Measurements from ENCODE around the gene KCNJ12. TPM values are rescaled to one million over a fixed set of nuclear protein-coding genes. Genes with fewer than 3 reads are reported as not detected.

The KCNJ12 gene
- total and polyA plus RNA-seq, 2 of the 4 experiments (the other 2 are of a cell fraction), result under 0.01 to 0.10 TPM

DNA sequence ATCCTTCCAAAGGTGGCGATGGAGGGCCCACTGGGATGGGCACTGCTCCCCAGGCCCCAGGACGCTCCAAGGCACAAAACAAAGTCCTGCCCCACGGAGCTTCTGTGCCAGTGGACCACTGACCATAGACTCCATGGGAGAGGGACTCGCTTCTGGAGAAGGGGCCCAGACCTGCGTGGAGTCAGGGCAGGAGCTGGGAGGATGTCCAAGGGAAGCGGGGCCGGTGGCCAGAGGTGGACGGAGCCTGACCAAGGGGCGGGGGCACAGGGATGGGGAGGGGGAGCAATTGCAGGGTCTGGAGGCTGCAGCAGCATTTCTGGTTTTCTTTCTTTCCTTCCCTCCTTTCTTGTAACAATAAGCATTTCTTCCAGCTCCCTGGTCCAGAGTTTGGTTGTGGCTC, 14.1 kb downstream of the KCNJ12 start:
- dilution Hi-C loops (cut with HindIII; ENCODE audit: low sequenced_read_pairs, unreplicated experiment), result no loop called here
- H2AFZ ChIP-seq (replicated peaks; ENCODE audit: low read length, poor library complexity), result no peak overlapping the region

More for the DNA sequence above, 14.1 kb downstream of the KCNJ12 start:
- H3K23ac ChIP-seq (ENCODE audit: low read depth, low read length), result no peak overlapping the region
- H2BK5ac ChIP-seq (ENCODE audit: low read depth, low read length, poor library complexity, severe bottlenecking), result no peak overlapping the region
- intact Hi-C loops (cut with micrococcal nuclease), result no loop called here
- no peak for DNase-seq
- no peak overlapping the region for H3K4me3 ChIP-seq (ENCODE audit: insufficient read depth, low read depth, low read length)
- H3K4me1 ChIP-seq (ENCODE audit: control insufficient read depth, insufficient read depth, low read length), result no peaks in the 10 kb centered on the region
- BruUV-seq (replicated peaks), result no TSS peak
- no peak overlapping the region for H4K5ac ChIP-seq (ENCODE audit: low read depth, low read length)
- in situ Hi-C loops (cut with MboI; ENCODE audit: low sequenced_read_pairs), result no loop called here
- H3K27me3 ChIP-seq (ENCODE audit: control insufficient read depth, insufficient read depth, low read length), result peaks cover 40% of the 10 kb centered on the region
- WGBS, 2 experiments (ENCODE audit: extremely low coverage in 2 of 2, insufficient read length in 1 of 2), result 64% methylated on average over 3 of the region's 9 CpGs; no CpG with 5 or more reads in 1 of the 2 experiments
- H3K4ac ChIP-seq (ENCODE audit: low read depth, low read length), result no peak overlapping the region
- no peak overlapping the region for H3K27ac ChIP-seq (ENCODE audit: insufficient read depth, low read length)
- ChIA-PET POLR2A (ENCODE audit: unreplicated experiment) (no interaction called here), CTCF (no interaction called here)
- H3K36me3 ChIP-seq (ENCODE audit: control insufficient read depth, insufficient read depth, low read length), result no peaks in the 10 kb centered on the region
- no peak overlapping the region for H4K91ac ChIP-seq (ENCODE audit: insufficient read depth, low read depth, low read length)
- no peak for ATAC-seq (ENCODE audit: low read depth)
- H3K56ac ChIP-seq (ENCODE audit: extremely low read depth, insufficient read depth, low read length), result no peak overlapping the region
- H3K9me1 ChIP-seq (ENCODE audit: insufficient read depth, low read length), result no peaks in the 10 kb centered on the region
- no peak overlapping the region for H2AK5ac ChIP-seq (ENCODE audit: low read depth, low read length)
- H2BK15ac ChIP-seq (ENCODE audit: low read depth, low read length), result no peak overlapping the region
- no peak overlapping the region for H3K4me2 ChIP-seq (ENCODE audit: low read depth, low read length)
- no peak overlapping the region for H2BK20ac ChIP-seq (ENCODE audit: low read depth, low read length)
- no peaks in the 10 kb centered on the region for H3K9me3 ChIP-seq (ENCODE audit: control insufficient read depth, insufficient read depth, low read length)
- H3K9ac ChIP-seq (ENCODE audit: low read depth, low read length), result no peak overlapping the region
- no peaks in the 10 kb centered on the region for H3K79me1 ChIP-seq (ENCODE audit: low read depth in 1 of 2, low read length in 2 of 2)
- no peak overlapping the region for H4K8ac ChIP-seq (ENCODE audit: low read depth in 2 of 2, low read length in 2 of 2)
- no peak overlapping the region for H2BK120ac ChIP-seq (ENCODE audit: low read depth, low read length)
- H3K14ac ChIP-seq (replicated peaks; ENCODE audit: low read depth, low read length), result no peak overlapping the region
- H2AK9ac ChIP-seq (replicated peaks; ENCODE audit: low read depth, low read length, poor library complexity), result no peak overlapping the region
- no peak overlapping the region for H3K18ac ChIP-seq (ENCODE audit: low read depth, low read length)
- no peak for TF ChIP-seq NFE2L2 (IDR thresholded peaks at IDR 0.05; ENCODE audit: low read depth, low read length)
- TF ChIP-seq RAD21 (IDR thresholded peaks at IDR 0.05; ENCODE audit: low read length), result no peak
- TF ChIP-seq FOS (IDR thresholded peaks at IDR 0.05; ENCODE audit: low read depth, low read length), result no peak
- TF ChIP-seq, protein P1, sequence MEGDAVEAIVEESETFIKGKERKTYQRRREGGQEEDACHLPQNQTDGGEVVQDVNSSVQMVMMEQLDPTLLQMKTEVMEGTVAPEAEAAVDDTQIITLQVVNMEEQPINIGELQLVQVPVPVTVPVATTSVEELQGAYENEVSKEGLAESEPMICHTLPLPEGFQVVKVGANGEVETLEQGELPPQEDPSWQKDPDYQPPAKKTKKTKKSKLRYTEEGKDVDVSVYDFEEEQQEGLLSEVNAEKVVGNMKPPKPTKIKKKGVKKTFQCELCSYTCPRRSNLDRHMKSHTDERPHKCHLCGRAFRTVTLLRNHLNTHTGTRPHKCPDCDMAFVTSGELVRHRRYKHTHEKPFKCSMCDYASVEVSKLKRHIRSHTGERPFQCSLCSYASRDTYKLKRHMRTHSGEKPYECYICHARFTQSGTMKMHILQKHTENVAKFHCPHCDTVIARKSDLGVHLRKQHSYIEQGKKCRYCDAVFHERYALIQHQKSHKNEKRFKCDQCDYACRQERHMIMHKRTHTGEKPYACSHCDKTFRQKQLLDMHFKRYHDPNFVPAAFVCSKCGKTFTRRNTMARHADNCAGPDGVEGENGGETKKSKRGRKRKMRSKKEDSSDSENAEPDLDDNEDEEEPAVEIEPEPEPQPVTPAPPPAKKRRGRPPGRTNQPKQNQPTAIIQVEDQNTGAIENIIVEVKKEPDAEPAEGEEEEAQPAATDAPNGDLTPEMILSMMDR (conservative IDR thresholded peaks at IDR 0.05; ENCODE audit: low read depth, low read length), result no peak
- TF ChIP-seq SMC3 (IDR thresholded peaks at IDR 0.05; ENCODE audit: low read depth, low read length), result no peak
- TF ChIP-seq BHLHE40 (IDR thresholded peaks at IDR 0.05; ENCODE audit: low read depth, low read length), result no peak
- TF ChIP-seq MAFK (IDR thresholded peaks at IDR 0.05; ENCODE audit: low read depth, low read length), result no peak
- no peak for TF ChIP-seq RCOR1 (IDR thresholded peaks at IDR 0.05; ENCODE audit: insufficient replicate concordance, low read length)
- TF ChIP-seq CHD1 (IDR thresholded peaks at IDR 0.05; ENCODE audit: low read depth, low read length), result no peak
- TF ChIP-seq RFX5 (IDR thresholded peaks at IDR 0.05; ENCODE audit: low read depth, low read length), result no peak
- no peak for TF ChIP-seq MXI1 (IDR thresholded peaks at IDR 0.05; ENCODE audit: borderline replicate concordance, low read depth, low read length)
- no peak for TF ChIP-seq POLR2A (IDR thresholded peaks at IDR 0.05; ENCODE audit: low read depth, low read length)
- TF ChIP-seq, protein P2, sequence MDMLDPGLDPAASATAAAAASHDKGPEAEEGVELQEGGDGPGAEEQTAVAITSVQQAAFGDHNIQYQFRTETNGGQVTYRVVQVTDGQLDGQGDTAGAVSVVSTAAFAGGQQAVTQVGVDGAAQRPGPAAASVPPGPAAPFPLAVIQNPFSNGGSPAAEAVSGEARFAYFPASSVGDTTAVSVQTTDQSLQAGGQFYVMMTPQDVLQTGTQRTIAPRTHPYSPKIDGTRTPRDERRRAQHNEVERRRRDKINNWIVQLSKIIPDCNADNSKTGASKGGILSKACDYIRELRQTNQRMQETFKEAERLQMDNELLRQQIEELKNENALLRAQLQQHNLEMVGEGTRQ (IDR thresholded peaks at IDR 0.05; ENCODE audit: low read depth, low read length), result no peak
- TF ChIP-seq CEBPB (IDR thresholded peaks at IDR 0.05; ENCODE audit: low read depth, low read length), result no peak
- no peak for TF ChIP-seq ELK1 (IDR thresholded peaks at IDR 0.05; ENCODE audit: borderline replicate concordance, low read depth, low read length)
- no peaks in the 10 kb centered on the region for H4K20me1 ChIP-seq (ENCODE audit: insufficient read depth, low read length)
